Epithelial cell of esophagus (primary cell): ENCODE data around the gene FLAD1.

Experiments used
- DNase-seq: peaks from one replicate; pipeline ENCODE4 v3.0.0; 2010; ENCODE audit warnings: low read depth
- H3K4me3 ChIP-seq: 2 replicates; pipeline ENCODE4 v1.5.1; 2011; ENCODE audit warnings: mild to moderate bottlenecking, low read length, control low read depth
- TF ChIP-seq, protein P1 (sequence below): IDR thresholded peaks from 2 replicates; pipeline ENCODE4 v1.5.1; 2011; ENCODE audit warnings: low read depth, mild to moderate bottlenecking, low read length, control low read depth, inconsistent platforms; ENCODE audit not compliant: insufficient read depth; ENCODE audit errors: missing control alignments

The FLAD1 gene

DNA sequence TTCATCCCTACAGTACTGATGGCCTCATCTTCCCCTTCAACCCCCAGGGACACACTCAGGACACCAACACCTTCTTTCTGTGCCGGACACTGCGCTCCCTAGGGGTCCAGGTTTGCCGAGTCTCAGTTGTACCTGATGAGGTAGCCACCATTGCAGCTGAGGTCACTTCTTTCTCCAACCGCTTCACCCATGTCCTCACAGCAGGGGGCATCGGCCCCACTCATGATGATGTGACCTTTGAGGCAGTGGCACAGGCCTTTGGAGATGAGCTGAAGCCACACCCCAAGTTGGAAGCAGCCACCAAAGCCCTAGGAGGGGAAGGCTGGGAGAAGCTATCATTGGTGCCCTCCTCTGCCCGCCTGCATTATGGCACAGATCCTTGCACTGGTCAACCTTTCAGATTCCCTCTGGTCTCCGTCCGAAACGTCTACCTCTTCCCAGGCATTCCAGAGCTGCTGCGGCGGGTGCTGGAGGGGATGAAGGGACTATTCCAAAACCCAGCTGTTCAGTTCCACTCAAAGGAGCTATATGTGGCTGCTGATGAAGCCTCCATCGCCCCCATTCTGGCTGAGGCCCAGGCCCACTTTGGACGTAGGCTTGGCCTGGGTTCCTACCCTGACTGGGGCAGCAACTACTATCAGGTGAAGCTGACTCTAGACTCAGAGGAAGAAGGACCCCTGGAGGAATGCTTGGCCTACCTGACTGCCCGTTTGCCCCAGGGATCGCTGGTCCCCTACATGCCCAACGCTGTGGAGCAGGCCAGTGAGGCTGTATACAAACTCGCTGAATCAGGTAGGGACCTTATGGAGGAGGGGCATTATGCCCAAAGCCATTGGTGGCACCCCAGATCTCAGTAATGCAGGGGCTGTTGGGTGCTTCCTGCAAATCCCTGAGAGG is 5.2 kb downstream of the FLAD1 start:
- DNase-seq: no peak
- TF ChIP-seq, protein P1, sequence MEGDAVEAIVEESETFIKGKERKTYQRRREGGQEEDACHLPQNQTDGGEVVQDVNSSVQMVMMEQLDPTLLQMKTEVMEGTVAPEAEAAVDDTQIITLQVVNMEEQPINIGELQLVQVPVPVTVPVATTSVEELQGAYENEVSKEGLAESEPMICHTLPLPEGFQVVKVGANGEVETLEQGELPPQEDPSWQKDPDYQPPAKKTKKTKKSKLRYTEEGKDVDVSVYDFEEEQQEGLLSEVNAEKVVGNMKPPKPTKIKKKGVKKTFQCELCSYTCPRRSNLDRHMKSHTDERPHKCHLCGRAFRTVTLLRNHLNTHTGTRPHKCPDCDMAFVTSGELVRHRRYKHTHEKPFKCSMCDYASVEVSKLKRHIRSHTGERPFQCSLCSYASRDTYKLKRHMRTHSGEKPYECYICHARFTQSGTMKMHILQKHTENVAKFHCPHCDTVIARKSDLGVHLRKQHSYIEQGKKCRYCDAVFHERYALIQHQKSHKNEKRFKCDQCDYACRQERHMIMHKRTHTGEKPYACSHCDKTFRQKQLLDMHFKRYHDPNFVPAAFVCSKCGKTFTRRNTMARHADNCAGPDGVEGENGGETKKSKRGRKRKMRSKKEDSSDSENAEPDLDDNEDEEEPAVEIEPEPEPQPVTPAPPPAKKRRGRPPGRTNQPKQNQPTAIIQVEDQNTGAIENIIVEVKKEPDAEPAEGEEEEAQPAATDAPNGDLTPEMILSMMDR: no peak
- no peak overlapping the region for H3K4me3 ChIP-seq

DNA sequence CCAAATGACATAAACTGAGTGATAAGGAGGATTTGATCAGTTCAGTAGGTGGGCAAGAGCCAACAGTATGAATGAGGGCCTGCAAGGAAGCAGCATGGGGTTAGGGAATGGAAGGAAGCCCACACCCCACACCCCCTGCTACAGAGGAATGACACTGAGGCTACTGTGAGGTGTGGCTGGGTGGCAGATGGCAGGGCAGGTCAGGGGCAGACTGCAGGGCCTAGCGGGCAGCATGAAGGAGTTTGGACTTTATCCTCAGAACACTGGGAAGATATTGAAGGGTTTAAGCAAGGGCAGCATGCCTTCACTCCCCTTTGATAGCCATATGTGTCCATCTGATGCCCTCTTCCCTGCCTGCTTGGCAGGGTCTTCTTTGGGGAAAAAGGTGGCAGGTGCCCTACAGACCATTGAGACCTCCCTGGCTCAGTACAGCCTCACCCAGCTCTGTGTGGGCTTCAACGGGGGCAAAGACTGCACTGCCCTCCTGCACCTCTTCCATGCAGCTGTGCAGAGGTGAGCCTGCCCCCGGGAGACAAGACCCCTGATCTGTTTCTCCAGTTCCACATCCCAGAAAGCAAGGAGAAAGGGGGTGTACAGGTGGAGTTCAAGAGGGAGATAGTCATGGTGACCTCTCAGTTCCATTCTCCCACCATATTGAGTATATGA is 6.2 kb downstream of the FLAD1 start:
- no peak for DNase-seq
- TF ChIP-seq, protein P1: no peak
- H3K4me3 ChIP-seq: no peak overlapping the region

DNA sequence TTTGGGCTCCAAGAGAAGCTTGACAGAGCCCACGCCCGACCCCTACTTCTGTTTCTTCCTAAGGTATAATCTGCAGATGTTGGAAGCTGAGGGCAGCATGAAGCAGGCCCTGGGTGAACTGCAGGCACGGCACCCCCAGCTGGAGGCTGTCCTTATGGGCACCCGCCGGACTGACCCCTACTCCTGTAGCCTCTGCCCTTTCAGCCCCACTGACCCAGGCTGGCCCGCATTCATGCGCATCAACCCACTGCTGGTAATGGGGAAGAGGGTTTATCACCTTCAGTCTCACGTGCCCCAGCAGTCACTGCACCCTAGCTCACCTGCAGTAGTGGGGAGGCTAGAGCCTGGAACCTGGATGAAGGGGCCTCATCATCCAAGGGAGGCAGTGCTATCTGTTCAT is 7.1 kb downstream of the FLAD1 start:
- H3K4me3 ChIP-seq: no peak overlapping the region
- TF ChIP-seq, protein P1: no peak
- no peak for DNase-seq

DNA sequence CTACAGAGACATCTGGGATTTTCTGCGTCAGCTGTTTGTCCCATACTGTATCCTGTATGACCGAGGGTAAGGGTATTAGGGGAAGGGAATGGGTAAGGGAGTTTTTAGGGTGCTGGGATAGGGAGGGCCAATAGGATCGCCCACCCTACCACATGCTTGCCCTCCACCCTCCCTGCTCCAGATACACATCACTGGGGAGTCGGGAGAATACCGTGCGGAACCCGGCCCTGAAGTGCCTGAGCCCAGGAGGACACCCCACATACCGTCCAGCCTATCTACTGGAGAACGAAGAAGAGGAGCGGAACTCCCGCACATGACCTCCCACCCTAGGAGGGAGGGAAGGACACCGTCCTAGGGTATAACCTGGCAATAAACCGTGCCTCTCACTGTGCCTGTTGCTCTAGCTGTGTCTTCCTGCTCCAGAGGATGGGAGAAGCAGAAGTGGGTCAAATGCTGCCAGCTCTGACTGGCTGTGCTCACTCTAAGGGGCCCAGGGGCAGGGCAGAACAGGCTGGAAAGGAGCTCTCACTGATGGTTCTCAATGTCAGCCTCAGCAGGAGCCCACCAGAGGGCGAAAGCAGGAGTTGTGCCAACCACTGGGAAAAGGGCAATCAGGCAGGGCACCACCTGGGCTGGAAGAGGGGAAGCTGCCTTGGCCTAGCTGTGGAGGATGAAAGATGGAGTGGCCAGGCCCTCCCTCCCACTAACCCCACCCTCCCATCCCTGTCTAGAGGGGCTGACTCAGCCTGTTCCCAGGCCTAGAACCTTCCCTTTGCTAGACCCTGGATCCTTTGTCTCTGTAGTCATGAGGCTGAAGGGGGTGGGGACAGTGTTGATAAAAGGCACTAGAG is 9.8 kb downstream of the FLAD1 start:
- DNase-seq: no peak
- TF ChIP-seq, protein P1: peak; percentile 17
- no peak overlapping the region for H3K4me3 ChIP-seq

DNA sequence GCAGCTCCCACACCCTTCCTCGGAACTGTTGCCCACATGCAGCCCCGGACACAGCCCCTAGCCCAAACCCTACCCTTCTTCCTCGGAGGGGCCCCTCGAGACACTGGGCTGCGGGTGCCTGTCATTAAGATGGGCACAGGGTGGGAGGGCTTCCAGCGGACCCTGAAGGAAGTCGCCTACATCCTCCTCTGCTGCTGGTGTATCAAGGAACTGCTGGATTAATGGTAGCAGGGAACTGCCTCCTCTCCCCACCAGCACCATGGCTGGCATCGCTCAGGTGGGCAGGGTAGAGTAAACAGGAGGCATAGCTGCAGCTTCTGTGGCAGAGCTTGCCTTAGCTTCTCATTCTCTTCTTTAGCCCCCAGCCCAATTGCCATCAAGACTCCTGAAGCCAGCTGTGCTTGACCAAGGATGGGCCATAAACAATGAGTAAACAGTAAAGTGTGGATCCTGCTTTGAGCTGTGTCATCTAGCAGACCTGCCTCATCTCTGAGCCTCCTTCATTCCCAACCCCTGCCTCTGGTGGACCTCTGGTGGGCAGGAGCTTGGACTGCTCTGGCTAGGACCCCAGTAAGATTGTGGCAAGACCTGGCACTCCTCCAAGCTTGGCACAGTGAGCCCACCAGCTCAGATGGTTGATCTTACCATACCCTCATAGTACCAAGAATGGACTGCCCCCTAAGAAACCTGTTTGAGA is 10.6 kb downstream of the FLAD1 start, which contains the start of gene LENEP:
LENEP (plus strand) TSS at position 15 of the 697 bp plus-strand sequence; CDS start at position 37, 22 bp downstream.
- TF ChIP-seq, protein P1: no peak

DNA sequence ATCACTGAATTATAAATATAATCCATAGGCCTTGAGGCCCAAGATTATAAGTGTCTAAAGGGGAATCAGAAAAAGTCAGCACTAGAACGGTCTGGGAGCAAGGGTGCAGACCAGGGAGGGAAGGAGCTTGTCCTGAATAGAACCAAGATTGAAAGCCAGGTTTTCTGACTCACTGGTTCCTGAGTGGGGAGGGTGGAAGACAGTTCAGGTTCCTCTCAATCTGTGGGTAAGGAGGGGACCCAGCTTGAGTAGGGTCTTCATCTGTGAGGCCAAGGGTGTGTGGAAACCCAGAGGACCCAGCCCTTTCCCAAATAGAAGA is 11.1 kb downstream of the FLAD1 start:
- TF ChIP-seq, protein P1: no peak
- H3K4me3 ChIP-seq: no peak overlapping the region
- DNase-seq: no peak

More for the DNA sequence above, 10.6 kb downstream of the FLAD1 start, which contains the start of gene LENEP:
- H3K4me3 ChIP-seq: no peak within 1 kb of the TSS
- DNase-seq: no peak
